Lower lobe of right lung (tissue), 2 donors: Measurements from ENCODE around the gene ADGRF4. TPM values are rescaled to one million over a fixed set of nuclear protein-coding genes. Genes with fewer than 3 reads are reported as not detected.

Experiments
- ATAC-seq, 2 donors: fragments of 200-7000 bp; cut with Tn5 transposase; one replicate each; pipeline ENCODE4 v1.9.1; 2020 to 2022; ENCODE audit warnings: mild to moderate bottlenecking in 2 of 2, moderate library complexity in 2 of 2
- DNase-seq: peaks from one replicate; pipeline ENCODE4 v3.0.0-alpha.2; 2020
- H3K27ac ChIP-seq: fragments of 200-600 bp; one replicate; pipeline ENCODE4 v1.8.0; 2022
- H3K27me3 ChIP-seq: fragments of 200-600 bp; one replicate; pipeline ENCODE4 v1.8.0; 2022; ENCODE audit warnings: low read depth
- H3K36me3 ChIP-seq: fragments of 200-600 bp; one replicate; pipeline ENCODE4 v1.8.0; 2022; ENCODE audit warnings: mild to moderate bottlenecking
- H3K4me1 ChIP-seq: fragments of 200-600 bp; one replicate; pipeline ENCODE4 v1.8.0; 2022
- H3K4me3 ChIP-seq: fragments of 200-600 bp; one replicate; pipeline ENCODE4 v1.8.0; 2022; ENCODE audit warnings: mild to moderate bottlenecking
- H3K9me3 ChIP-seq: fragments of 200-600 bp; one replicate; pipeline ENCODE4 v1.8.0; 2022
- intact Hi-C: fragments of 100-400 bp; cut with DNase I; formaldehyde crosslinking; loops from one replicate; pipeline ENCODE4 v1.11.0; 2022
- total RNA-seq: library from RNA; stranded (reverse); fragmentation: NEBNext Ultra II Directional; extraction: Animal tissue kit (Norgen Biotek cat#: 25700); gene quantifications from one replicate; pipeline ENCODE4 v1.2.1, GENCODE V29; 2021
- TF ChIP-seq, protein P1 (sequence below): fragments of 200-600 bp; IDR thresholded peaks from one replicate; pipeline ENCODE4 v1.8.0; 2022; ENCODE audit warnings: antibody characterized with exemption, mild to moderate bottlenecking
- donor health status: DM: no; HTN: yes; CAD: no; lungs with severe emphysema.

ADGRF4 gene
- total RNA-seq, 1 donor from 2014 or later: not detected

GRCh38 chr6:47724300-47724699 lies 25.9 kb downstream of the ADGRF4 start:
- no peaks in the 10 kb centered on the region for H3K4me1 ChIP-seq
- no peaks in the 10 kb centered on the region for H3K36me3 ChIP-seq
- H3K27ac ChIP-seq: no peak overlapping the region
- H3K9me3 ChIP-seq: no peaks in the 10 kb centered on the region
- DNase-seq (no peak), ATAC-seq (no peak)
- TF ChIP-seq, protein P1, sequence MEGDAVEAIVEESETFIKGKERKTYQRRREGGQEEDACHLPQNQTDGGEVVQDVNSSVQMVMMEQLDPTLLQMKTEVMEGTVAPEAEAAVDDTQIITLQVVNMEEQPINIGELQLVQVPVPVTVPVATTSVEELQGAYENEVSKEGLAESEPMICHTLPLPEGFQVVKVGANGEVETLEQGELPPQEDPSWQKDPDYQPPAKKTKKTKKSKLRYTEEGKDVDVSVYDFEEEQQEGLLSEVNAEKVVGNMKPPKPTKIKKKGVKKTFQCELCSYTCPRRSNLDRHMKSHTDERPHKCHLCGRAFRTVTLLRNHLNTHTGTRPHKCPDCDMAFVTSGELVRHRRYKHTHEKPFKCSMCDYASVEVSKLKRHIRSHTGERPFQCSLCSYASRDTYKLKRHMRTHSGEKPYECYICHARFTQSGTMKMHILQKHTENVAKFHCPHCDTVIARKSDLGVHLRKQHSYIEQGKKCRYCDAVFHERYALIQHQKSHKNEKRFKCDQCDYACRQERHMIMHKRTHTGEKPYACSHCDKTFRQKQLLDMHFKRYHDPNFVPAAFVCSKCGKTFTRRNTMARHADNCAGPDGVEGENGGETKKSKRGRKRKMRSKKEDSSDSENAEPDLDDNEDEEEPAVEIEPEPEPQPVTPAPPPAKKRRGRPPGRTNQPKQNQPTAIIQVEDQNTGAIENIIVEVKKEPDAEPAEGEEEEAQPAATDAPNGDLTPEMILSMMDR: no peak
- no peak overlapping the region for H3K4me3 ChIP-seq
- no peaks in the 10 kb centered on the region for H3K27me3 ChIP-seq
- intact Hi-C loops: no loop called here

GRCh38 chr6:47727391-47727790 lies 29.0 kb downstream of the ADGRF4 start:
- no peak for DNase-seq
- intact Hi-C loops: no loop called here
- ATAC-seq: no peak
- H3K36me3 ChIP-seq: no peaks in the 10 kb centered on the region
- no peaks in the 10 kb centered on the region for H3K27me3 ChIP-seq
- no peaks in the 10 kb centered on the region for H3K9me3 ChIP-seq
- H3K4me1 ChIP-seq: no peaks in the 10 kb centered on the region
- TF ChIP-seq, protein P1: no peak
- no peak overlapping the region for H3K4me3 ChIP-seq
- H3K27ac ChIP-seq: no peak overlapping the region

DNA sequence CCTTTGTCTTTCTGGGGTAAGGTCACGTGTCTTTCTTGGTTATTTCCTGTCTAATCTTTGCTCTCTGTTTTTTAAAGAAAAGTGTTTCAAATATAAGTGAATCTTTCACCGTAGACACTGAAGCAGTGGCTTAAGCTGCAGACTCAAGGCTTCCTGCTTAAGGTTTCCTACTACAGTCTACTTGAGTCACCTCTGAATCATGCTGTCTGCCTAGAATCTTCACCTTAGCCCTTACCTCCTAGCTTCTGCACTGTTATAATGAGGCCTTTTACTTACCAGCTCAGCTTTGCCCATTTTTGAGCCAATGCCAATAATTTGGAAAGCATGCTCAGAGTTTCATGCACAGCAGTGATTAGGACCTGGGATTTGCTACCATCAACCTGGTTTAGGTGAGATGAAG lies 30.6 kb downstream of the ADGRF4 start:
- no peaks in the 10 kb centered on the region for H3K36me3 ChIP-seq
- no peaks in the 10 kb centered on the region for H3K27me3 ChIP-seq
- H3K4me1 ChIP-seq: no peaks in the 10 kb centered on the region
- no peak overlapping the region for H3K4me3 ChIP-seq
- intact Hi-C loops: no loop called here
- ATAC-seq: no peak
- TF ChIP-seq, protein P1: no peak
- no peak overlapping the region for H3K27ac ChIP-seq
- H3K9me3 ChIP-seq: no peaks in the 10 kb centered on the region
- DNase-seq: no peak

GRCh38 chr6:47729457-47729856 lies 31.1 kb downstream of the ADGRF4 start:
- H3K4me3 ChIP-seq: no peak overlapping the region
- no peaks in the 10 kb centered on the region for H3K36me3 ChIP-seq
- no peaks in the 10 kb centered on the region for H3K9me3 ChIP-seq
- no peak for ATAC-seq
- DNase-seq: no peak
- no peaks in the 10 kb centered on the region for H3K27me3 ChIP-seq
- intact Hi-C loops: no loop called here
- TF ChIP-seq, protein P1: no peak
- no peaks in the 10 kb centered on the region for H3K4me1 ChIP-seq
- H3K27ac ChIP-seq: no peak overlapping the region

- DNase-seq (no peak), ATAC-seq (no peak)
- intact Hi-C loops: no loop called here
- no peaks in the 10 kb centered on the region for H3K9me3 ChIP-seq
- no peaks in the 10 kb centered on the region for H3K4me1 ChIP-seq
- no peaks in the 10 kb centered on the region for H3K27me3 ChIP-seq
- TF ChIP-seq, protein P1: peak; percentile 39
- no peak overlapping the region for H3K27ac ChIP-seq
- no peaks in the 10 kb centered on the region for H3K36me3 ChIP-seq
- no peak overlapping the region for H3K4me3 ChIP-seq
These were observed 35.6 kb downstream of the ADGRF4 start for GRCh38 chr6:47733879-47734558.
